GM12874 (cell line): ENCODE results near the gene RAB44.

Experiments used
- TF ChIP-seq, protein P1 (sequence below): IDR thresholded peaks from 2 replicates; pipeline ENCODE4 v1.5.1; 2011; ENCODE audit warnings: low read depth, mild to moderate bottlenecking, control low read depth, low read length, moderate library complexity; ENCODE audit not compliant: insufficient read depth

The RAB44 gene, protein sequence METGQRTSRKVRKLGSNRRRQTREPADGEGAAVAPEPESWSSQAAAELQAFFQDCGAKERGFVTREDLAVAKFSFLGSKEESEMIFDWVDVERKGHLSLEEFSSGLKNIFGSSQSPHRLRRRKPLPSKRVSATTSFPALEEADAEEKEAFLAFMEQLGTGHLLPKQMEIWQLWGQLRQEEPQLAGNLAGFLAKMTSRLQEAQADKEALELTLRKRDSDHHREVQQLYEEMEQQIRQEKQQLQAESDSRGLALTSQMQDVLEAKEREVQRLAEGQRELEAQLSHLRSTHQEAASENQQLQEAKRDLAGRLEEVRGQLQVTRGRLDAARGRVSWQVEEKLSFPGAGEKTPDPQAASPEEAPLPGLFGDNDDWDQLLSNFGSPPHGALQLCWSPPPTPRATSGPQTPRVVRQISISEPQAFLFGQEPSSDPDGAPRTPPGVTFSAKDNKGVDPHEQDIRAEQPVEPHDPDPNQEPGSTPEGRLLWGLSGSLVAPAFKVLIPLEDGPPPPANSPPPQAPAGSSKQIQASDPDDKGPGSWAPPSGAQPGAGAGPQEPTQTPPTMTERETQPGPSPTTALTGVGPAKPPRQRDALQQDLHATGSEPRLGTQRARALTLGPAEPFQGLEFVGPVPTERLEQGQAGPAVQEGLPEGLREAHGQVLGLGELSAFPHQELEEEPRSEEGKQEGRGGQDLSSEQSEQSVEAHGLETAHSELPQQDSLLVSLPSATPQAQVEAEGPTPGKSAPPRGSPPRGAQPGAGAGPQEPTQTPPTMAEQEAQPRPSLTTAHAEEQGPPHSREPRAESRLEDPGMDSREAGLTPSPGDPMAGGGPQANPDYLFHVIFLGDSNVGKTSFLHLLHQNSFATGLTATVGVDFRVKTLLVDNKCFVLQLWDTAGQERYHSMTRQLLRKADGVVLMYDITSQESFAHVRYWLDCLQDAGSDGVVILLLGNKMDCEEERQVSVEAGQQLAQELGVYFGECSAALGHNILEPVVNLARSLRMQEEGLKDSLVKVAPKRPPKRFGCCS

DNA sequence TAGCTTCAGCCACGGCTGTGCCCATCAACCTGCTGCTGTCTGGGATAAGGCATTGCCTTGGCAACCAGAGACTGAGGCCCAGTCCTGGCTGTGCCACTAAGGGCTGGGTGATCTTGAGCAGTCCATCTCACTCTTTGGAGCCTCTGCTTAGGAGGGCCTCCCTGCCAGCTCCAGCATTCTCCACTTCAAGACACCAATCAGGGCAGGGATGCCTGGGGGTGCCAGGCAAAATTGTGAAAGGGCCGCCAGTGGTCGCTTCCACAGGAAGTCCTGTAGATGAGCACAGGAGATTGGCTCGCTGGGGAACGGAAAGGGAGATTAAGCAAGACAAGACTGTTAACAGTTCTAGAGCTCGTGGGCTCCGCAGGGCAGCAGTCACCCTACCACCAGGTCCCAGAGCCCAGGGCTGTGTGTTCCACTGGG lies at the start of gene RAB44:
Gene RAB44, plus strand, starts transcription at position 346 of the 423 bp plus-strand sequence. CDS start 6,410 bp downstream, outside the sequence.
- TF ChIP-seq, protein P1, sequence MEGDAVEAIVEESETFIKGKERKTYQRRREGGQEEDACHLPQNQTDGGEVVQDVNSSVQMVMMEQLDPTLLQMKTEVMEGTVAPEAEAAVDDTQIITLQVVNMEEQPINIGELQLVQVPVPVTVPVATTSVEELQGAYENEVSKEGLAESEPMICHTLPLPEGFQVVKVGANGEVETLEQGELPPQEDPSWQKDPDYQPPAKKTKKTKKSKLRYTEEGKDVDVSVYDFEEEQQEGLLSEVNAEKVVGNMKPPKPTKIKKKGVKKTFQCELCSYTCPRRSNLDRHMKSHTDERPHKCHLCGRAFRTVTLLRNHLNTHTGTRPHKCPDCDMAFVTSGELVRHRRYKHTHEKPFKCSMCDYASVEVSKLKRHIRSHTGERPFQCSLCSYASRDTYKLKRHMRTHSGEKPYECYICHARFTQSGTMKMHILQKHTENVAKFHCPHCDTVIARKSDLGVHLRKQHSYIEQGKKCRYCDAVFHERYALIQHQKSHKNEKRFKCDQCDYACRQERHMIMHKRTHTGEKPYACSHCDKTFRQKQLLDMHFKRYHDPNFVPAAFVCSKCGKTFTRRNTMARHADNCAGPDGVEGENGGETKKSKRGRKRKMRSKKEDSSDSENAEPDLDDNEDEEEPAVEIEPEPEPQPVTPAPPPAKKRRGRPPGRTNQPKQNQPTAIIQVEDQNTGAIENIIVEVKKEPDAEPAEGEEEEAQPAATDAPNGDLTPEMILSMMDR: no peak

DNA sequence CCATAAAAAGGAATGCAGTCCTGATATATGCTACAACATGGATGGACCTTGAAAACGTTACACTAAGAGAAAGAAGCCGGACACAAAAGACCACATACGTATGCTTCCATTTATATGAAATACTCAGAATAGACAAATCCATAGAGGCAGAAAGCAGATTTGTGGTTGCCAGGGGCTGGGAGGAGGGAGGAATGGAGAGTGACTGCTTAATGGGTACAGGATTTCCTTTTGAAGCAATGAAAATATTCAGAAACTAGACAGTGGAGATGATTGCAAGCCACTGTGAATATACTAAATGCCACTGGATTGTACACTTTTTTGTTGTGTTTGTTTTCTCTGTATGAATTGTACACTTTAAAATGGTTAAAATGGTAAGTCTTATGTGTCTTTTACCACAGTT lies 48.5 kb upstream of the RAB44 start:
- TF ChIP-seq, protein P1: no peak

DNA sequence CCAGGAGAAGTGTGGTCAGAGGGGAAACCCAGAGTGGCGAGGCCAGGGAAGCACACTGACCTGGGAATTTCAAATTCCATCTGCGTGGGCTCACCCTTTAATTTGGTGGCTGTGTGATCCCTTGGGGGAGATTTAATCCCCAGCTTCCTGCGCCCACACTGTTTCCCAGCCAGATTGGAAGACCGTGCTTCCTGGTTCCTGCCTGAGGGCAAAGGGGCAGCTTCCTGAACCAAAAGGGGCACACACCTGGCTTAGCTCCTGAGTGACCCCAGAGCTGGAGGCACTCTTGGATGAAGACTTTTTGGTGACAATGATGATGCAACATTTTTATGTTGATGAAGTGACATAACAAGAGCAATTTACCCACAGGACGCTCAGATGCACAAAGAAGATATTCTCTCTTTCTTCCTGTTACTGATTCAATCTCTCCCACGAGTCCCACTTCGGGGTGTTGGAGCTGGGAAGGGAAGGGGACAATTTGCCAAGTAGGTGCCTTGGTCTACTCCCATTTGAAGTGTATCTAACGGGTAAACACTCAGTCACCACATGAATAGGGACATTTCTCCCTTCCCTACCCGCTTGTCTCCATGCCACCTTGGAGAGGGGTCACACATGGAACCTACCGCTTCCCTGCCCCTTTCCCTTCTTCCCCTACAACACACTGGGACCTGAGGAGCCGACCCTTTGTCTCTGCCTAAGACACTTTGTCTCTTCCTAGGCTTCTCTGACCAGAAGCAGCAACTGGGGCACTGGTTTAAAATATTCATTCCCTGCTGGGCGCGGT lies 47.7 kb upstream of the RAB44 start:
- TF ChIP-seq, protein P1: no peak

DNA sequence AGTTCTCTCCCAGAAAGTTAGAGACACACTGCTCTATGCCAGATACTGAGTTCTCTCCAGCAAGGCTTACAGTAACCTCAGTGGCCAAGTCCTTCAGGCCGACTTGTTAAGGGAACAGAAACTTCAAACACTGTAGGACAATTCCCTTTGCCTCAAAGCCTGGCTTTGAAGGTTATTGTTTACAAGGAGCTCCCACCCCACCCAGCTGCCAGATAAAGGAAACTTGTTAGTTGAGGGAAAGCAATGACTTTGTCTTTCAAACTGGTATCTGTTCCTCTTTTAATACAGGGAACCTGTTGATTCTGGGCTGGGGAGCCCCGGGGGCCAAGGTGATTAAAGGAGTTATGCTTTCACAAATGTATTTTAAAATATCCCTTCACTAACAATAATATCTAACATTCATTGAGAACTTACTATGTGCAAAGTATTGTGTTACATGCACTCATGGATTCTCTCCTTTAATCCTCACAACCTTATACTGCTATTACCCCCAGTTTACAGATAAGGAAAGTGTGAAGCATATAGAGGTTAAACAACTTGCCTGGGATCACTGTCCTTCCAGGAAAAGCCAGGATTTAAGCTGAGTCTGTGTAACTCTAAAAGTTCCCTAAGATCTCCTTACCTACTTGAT lies 46.7 kb upstream of the RAB44 start:
- TF ChIP-seq, protein P1: no peak

DNA sequence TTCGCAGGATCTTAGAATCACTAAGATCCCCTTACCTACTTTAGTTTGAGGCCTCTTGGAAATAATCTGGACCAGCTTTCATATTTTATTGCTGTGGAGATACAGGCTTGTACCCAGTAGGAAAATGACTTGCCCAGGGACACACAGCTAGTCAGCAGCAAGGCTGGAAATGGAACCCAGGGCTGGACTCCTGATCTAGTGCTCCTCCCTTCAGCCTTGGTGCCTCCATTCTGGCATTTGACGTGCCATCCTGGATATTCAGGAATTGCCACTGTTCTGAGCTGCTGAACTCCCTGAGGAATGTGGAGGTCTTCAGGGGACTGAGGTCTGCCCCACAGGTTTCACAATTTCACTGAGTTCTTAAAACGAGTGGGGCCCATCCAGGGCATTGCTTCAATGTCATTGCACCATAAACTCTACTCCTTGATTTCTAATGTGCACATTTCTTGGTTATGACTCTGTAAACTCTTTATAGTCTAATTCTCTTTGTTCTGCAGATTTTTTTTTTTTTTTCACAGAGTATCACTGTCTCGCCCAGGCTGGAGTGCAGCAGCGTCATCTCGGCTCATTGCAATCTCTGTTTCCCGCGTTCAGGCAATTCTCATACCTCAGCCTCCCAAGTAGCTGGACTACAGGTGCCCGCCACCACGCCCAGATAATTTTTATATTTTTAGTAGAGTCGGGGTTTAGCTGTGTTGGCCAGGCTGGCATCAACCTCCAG lies 45.8 kb upstream of the RAB44 start:
- TF ChIP-seq, protein P1: no peak

DNA sequence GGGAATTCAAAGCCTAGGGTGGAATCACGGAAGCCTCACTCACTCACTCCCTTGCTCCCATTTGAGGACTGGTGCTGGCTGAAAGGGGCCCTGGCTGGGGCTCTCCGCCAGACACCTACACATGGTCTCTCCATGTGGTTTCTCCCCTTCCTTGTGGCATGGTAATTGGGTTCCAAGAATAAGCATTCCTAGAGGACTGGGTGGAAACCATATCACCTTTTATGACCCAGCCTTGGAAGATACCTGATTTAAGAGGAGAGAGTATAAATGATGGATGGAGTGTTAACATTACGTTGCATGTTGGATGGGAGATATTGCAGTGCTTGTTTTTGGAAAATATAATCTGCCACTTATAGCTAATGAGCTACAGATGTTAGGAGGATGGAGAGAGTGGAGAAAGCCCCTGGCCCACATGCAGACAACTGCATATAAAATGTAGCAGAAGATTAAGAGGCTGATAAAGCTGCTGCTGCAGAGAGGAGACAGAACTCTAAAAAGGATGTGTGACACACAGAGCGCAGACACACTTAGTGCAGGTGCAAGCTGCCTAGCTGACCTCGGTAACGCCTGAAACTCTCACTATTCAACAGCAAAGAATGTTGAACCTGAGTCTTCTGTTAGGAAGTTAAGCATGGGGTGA lies 42.4 kb upstream of the RAB44 start:
- TF ChIP-seq, protein P1: no peak
